ENCODE measurements around the gene PGS1.

PGS1 gene

DNA sequence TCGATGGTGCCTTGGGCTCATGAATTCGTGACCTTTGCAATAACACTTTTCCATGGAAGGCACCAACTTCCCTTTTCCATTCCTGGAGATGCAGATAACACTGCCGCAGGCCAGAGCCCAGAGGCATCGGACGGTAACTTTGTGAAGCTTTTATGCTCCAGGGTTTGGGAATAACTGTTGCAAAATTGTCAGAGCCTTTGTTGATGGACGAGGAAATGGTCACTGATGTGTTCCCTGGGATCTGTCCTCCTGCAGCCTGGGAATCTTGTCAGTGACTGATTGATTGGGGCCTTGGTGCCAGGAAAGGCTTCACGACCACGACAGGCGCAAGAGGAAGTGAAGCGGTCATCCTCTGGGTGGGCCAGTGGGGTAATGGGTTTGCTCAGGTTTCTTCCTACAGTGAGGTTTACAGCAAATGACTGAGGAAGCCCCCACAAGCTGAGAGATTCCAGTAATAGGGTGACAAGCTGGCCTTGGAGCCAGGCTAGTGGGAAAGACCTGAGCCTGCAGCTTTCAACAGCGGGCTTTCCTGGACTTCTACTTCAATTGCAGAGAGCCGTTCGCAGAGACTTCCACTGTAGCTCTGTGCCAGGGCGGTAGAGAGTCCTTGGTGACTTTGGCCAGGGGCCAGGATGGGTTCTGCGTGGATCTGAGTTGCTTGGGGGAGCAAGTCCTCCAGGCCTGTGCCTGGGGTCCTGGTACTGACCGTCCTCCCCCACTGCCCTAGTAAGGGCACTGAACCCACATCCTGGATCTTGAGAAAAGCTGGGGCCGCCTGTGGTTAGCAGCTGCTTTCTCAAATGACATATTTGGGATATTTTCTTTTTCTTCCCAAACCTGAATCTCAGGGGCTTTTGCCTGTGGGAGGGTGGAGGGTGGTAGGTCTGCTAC is 37.6 kb downstream of the PGS1 start:
- Histone ChIP-seq H3K36me3 (peaks cover 9 to 55% (median 30%) of the 10 kb centered on the region in 3 donors), H3K27me3 (no peaks in the 10 kb centered on the region), H3K9me3 (no peaks in the 10 kb centered on the region), H3K27ac (peak overlapping the region; percentile 39 to 61), H3K4me1 (peaks cover 0 to 26% (median 17%) of the 10 kb centered on the region in 4 donors), H3K4me3 (no peak overlapping the region)
- TF ChIP-seq, protein P1, sequence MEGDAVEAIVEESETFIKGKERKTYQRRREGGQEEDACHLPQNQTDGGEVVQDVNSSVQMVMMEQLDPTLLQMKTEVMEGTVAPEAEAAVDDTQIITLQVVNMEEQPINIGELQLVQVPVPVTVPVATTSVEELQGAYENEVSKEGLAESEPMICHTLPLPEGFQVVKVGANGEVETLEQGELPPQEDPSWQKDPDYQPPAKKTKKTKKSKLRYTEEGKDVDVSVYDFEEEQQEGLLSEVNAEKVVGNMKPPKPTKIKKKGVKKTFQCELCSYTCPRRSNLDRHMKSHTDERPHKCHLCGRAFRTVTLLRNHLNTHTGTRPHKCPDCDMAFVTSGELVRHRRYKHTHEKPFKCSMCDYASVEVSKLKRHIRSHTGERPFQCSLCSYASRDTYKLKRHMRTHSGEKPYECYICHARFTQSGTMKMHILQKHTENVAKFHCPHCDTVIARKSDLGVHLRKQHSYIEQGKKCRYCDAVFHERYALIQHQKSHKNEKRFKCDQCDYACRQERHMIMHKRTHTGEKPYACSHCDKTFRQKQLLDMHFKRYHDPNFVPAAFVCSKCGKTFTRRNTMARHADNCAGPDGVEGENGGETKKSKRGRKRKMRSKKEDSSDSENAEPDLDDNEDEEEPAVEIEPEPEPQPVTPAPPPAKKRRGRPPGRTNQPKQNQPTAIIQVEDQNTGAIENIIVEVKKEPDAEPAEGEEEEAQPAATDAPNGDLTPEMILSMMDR (IDR thresholded peaks at IDR 0.05), result no peak
- DNase-seq, result no peak
- intact Hi-C loops (cut with DNase I; ENCODE audit: low total_unique reads), result no loop called here

DNA sequence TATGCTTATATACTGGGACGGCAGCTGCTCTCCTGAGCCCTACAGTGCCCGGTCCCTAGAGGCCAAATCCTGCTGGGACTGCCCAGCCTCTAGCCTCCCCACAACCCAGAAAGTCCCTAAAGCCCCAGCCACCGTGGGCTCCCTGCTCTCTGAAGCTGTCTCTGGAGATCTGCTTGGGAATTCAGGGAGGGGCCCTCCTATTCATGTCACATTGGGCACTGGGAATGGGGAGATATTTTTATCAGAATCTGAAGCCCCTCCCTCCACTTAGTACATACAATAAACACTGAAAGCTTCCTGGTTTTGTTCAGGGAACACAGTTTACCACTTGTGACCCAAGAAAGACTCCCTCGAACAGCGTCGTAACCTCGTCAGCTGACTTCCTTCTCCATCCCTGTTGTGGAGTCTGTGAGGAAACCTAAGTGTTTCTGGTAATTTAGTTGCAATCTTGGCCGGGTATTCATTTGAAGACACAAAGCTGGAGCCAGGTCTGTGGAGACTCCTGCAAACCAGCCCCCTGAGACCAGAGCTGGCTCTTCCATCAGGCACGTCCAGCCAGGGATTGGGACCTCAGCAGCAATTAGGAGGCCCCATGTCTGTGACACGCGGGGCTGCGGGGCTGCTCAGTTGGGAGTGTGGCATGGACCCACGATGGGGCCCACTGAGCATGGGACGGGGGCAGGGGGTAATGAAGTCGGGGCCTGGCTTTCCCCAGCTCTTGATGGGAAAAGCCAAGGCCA is 38.5 kb downstream of the PGS1 start:
- intact Hi-C loops (cut with DNase I; ENCODE audit: low total_unique reads), result no loop called here
- DNase-seq, result peak in 1 of 2 donors; percentile 67
- H3K27ac ChIP-seq, result peak overlapping the region; percentile 39 to 61
- no peaks in the 10 kb centered on the region for H3K27me3 ChIP-seq
- H3K9me3 ChIP-seq, result no peaks in the 10 kb centered on the region
- peaks cover 0 to 26% (median 20%) of the 10 kb centered on the region in 4 donors for H3K4me1 ChIP-seq
- TF ChIP-seq, protein P1 (IDR thresholded peaks at IDR 0.05), result no peak
- no peak overlapping the region for H3K4me3 ChIP-seq
- peaks cover 9 to 60% (median 38%) of the 10 kb centered on the region in 3 donors for H3K36me3 ChIP-seq

DNA sequence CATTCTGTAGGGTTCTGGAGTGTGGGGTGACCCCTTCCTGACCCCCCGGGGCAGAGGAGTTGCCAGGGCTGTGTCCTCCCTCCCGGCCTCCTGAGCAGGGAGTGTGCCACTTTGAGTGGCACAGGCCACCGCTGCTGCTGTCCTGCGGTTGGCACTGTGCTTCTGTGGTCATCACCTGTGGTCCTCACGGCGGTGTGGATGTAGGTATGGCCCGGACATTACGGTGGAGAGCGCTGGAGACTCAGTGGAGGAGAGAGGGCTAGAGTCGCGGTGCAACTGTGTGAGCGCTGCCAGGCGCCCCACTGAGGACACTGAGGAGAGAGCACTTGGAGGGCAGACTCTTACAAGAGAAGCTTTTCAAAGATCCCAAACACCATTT is 39.1 kb downstream of the PGS1 start:
- Histone ChIP-seq H3K4me3 (no peak overlapping the region), H3K27ac (peak overlapping the region; percentile 39 to 61), H3K9me3 (no peaks in the 10 kb centered on the region), H3K4me1 (peaks cover 0 to 26% (median 20%) of the 10 kb centered on the region in 4 donors), H3K27me3 (no peaks in the 10 kb centered on the region), H3K36me3 (peaks cover 9 to 60% (median 35%) of the 10 kb centered on the region in 3 donors)
- TF ChIP-seq, protein P1 (IDR thresholded peaks at IDR 0.05), result no peak
- intact Hi-C loops (cut with DNase I; ENCODE audit: low total_unique reads), result no loop called here
- DNase-seq, result no peak

DNA sequence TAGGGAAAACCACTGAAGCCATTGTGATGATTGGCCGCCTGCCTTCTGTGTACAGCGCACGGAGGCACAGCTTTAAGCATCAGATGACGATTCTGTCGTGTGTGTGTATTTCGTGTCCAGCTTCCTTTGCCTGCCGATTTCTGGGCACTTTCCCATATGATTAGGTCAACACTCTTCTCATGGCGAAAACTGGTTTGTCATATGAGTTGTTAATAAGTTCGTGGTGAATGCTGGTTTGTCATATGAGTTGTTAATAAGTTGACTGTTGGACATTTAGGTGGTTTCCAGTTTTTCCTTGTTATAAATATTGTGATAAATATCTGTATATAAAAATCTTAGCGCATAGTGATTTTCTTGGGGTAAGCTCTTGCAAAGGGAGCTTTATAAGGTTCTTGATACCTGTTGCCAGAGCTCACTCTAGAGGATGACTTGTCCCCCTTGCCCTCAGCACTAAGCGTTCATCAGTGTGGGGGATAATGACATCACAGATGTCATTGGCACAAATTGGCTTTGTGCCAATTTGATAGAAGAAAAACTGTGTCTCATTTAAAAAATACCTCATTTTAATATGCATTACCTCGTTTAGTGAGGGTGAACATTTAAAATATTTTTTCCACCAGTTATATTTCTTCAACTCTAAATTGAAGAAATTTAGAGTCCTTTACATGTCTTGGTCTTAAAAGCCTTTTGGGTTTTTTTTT is 40.0 kb downstream of the PGS1 start:
- intact Hi-C loops (cut with DNase I; ENCODE audit: low total_unique reads), result no loop called here
- Histone ChIP-seq H3K9me3 (no peaks in the 10 kb centered on the region), H3K27ac (no peak overlapping the region), H3K4me1 (peaks cover 0 to 25% (median 18%) of the 10 kb centered on the region in 4 donors), H3K27me3 (no peaks in the 10 kb centered on the region), H3K36me3 (peaks cover 9 to 59% (median 38%) of the 10 kb centered on the region in 3 donors), H3K4me3 (no peak overlapping the region)
- TF ChIP-seq, protein P1 (IDR thresholded peaks at IDR 0.05), result no peak
- no peak for DNase-seq
